NK-92 treated with Interleukin-12 subunit alpha and Interleukin-12 subunit beta, amount 100 ng/mL, for 24 hours (cell line): ENCODE data around the gene TLE4.
"Not testable (repeated sequence)": the region's sequence is repeated elsewhere in the genome, so short reads cannot be mapped to it uniquely, and the experiment has no call there.

Source experiments
- DNase-seq: peaks from one replicate; lab custom pipeline; 2025; lab: John Stamatoyannopoulos, UW

Gene TLE4

GRCh38 chr9:79604149-79604548, 32.4 kb downstream of the TLE4 start:
- DNase-seq, result no peak

GRCh38 chr9:79604921-79605562, 33.3 kb downstream of the TLE4 start:
- DNase-seq, result no peak

- DNase-seq, result not testable (repeated sequence)
Observed at GRCh38 chr9:79606529-79606928, 34.8 kb downstream of the TLE4 start.

GRCh38 chr9:79609468-79610018, 37.8 kb downstream of the TLE4 start:
- DNase-seq, result no peak

- DNase-seq, result no peak
Observed at GRCh38 chr9:79610019-79610631, 38.4 kb downstream of the TLE4 start.

- no peak for DNase-seq
Observed at GRCh38 chr9:79610791-79611614, 39.2 kb downstream of the TLE4 start.

- no peak for DNase-seq
Observed at GRCh38 chr9:79613145-79613544, 41.4 kb downstream of the TLE4 start.

GRCh38 chr9:79615038-79615437, 43.3 kb downstream of the TLE4 start:
- no peak for DNase-seq

- no peak for DNase-seq
Observed at GRCh38 chr9:79616013-79616412, 44.2 kb downstream of the TLE4 start.

- DNase-seq, result no peak
Observed at GRCh38 chr9:79616971-79617370, 45.2 kb downstream of the TLE4 start.

- DNase-seq, result no peak
Observed at GRCh38 chr9:79617395-79617794, 45.6 kb downstream of the TLE4 start.

GRCh38 chr9:79619930-79620329, 48.2 kb downstream of the TLE4 start:
- no peak for DNase-seq

GRCh38 chr9:79621916-79622575, 50.3 kb downstream of the TLE4 start:
- DNase-seq, result no peak

GRCh38 chr9:79623799-79624721, 52.3 kb downstream of the TLE4 start:
- peak; percentile 45 for DNase-seq

GRCh38 chr9:79629721-79630120, 58.0 kb downstream of the TLE4 start:
- DNase-seq, result no peak

GRCh38 chr9:79630521-79631403, 59.0 kb downstream of the TLE4 start:
- no peak for DNase-seq

GRCh38 chr9:79632060-79632459, 60.3 kb downstream of the TLE4 start:
- no peak for DNase-seq

- DNase-seq, result no peak
Observed at GRCh38 chr9:79632705-79633104, 60.9 kb downstream of the TLE4 start.

- no peak for DNase-seq
Observed at GRCh38 chr9:79633558-79633957, 61.8 kb downstream of the TLE4 start.
